ENCODE measurements around the gene LYSET. TPM values are rescaled to one million over a fixed set of nuclear protein-coding genes. Genes with fewer than 3 reads are reported as not detected.
"Not testable (repeated sequence)": the region's sequence is repeated elsewhere in the genome, so short reads cannot be mapped to it uniquely, and the experiment has no call there.

Gene LYSET
- polyA plus RNA-seq, 3 donors = 43.2 to 49.0 (median 44.0) TPM

DNA sequence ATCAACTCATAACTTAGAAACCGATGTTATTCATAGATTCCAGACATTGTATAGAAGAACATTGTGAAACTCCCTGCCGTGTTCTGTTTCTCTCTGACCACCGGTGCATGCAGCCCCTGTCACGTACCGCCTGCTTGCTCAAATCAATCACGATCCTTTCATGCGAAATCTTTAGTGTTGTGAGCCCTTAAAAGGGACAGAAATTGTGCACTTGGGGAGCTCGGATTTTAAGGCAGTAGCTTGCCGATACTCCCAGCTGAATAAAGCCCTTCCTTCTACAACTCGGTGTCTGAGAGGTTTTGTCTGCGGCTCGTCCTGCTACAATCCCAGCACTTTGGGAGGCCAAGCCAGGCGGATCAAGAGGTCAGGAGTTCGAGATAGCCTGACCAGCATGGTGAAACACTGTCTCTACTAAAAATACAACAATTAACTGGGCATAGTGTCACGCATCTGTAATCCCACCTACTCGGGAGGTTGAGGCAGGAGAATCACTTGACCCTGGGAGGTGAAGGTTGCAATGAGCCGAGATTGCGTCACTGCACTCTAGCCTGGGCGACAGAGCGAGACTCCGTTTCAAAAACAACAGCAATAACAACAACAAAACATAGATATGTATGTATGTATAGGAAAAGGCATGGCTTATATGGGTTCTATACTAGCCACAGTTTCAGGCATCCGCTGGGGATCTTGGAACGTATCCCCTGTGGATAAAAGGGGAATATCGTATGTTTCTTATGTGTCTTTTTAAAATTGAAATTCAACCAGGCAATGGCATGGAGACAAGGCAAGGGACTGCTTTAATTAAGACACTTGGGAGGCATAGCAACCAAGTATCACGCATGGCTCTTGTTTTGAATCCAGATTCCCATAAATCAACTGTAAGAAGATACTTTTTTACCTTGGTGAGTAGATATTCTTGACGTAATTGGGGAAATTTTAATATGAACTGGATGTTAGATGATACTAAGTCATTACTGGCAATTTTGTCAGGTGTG, 19.5 kb upstream of the LYSET start:
- DNase-seq (ENCODE audit: low read depth in 3 of 3, low spot score in 2 of 3) = not testable (repeated sequence)

DNA sequence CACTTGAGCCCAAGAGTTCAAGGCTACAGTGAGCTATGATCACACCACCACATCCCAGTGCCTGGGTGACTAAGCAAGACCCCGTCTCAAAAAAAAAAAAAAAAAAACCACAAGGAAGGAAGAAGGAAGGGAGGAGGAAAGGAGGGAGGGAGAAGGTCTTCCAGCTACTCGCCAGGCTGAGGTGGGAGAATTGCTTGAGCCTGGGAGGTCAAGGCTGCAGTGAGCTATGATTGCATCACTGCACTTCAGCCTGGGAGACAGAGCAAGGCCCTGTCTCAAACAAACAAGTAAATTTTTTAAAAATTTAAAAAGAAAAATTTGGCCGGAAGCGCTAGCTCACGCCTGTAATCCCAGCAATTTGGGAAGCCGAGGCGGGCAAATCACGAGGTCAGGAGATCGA, 16.5 kb upstream of the LYSET start:
- DNase-seq (ENCODE audit: low read depth in 3 of 3, low spot score in 2 of 3) = not testable (repeated sequence)

DNA sequence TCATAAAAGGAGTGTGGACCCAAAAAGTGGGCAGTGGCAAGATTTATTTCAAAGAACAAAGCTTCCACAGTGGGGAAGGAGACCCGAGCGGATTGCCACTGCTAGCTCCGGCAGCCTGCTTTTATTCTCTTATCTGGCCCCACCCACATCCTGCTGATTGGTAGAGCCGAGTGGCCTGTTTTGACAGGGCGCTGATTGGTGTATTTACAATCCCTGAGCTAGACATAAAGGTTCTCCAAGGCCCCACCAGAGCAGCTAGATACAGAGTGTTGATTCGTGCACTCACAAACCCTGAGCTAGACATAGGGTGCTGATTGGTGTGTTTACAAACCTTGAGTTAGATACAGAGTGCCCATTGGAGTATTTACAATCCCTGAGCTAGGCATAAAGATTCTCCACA, 15.5 kb upstream of the LYSET start:
- DNase-seq (ENCODE audit: low read depth in 3 of 3, low spot score in 2 of 3) = not testable (repeated sequence)

DNA sequence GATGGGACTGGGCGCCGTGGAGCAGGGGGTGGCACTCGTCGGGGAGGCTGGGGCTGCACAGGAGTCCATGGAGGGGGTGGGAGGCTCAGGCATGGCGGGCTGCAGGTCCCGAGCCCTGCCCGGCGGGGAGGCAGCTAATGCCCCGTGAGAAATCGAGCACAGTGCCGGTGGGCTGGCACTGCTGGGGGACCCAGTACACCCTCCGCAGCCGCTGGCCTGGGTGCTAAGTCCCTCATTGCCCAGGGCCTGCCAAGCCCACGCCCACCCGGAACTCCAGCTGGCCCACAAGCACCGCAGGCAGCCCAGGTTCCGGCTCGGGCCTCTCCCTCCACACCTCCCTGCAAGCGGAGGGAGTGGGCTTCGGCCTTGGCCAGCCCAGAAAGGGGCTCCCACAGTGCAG, 15.0 kb upstream of the LYSET start:
- not testable (repeated sequence) for DNase-seq (ENCODE audit: low read depth in 3 of 3, low spot score in 2 of 3)

DNA sequence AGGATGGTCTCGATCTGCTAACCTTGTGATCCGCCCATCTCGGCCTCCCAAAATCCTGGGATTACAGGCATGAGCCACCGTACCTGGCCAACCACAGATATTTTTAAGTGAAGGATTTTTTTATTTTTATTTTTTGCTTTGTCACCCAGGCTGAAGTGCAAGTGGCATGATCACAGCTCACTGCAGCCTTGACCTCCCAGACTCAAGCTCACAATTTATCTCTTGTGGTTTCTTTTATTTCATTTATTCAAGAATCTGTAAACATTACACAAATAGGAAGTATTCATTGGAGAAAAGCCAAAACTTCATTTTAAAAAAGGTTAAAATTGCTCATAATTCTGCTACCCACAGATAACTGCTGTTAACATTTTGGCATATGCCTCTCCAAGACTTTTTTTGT, 13.7 kb upstream of the LYSET start:
- DNase-seq (ENCODE audit: low read depth in 3 of 3, low spot score in 2 of 3) = no peak

DNA sequence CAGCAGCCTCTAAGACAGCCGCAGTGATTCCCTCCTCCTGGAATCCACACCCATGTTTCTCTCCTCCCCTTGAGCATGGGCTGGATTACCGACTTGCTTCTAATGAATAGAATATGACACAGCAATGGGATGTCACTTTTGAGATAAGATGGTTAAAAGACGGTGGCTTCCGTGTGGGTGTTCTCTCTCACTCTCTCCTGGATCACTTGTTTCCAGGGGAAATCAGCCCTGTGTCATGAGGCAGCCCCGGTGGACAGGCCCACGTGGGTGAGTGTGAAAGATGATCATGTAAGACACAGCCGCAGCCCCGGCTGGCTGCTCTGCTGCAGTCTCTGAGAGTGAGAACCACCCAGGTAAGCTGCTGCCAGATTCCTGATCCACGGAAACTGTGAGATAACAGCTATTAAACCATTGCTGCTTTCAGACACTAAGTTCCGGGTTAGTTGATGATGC, 11.1 kb upstream of the LYSET start:
- no peak for DNase-seq (ENCODE audit: low read depth in 3 of 3, low spot score in 2 of 3)

DNA sequence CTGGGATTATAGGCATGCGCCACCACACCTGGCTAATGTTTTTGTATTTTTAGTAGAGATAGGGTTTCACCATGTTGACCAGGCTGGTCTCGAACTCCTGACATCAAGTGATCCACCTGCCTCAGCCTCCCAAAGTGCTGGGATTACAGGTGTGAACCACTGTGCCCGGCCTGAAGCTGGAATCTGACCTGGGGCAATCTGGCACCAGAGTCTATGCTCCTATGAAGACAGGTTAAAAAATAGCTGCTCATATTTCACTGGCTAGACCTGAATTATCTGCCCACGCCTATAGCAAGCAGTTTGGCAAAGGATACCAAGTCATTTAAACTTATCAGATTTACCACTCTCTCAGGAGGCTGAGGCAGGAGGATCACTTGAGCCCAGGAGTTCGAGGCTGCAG, 10.4 kb upstream of the LYSET start:
- not testable (repeated sequence) for DNase-seq (ENCODE audit: low read depth in 3 of 3, low spot score in 2 of 3)

DNA sequence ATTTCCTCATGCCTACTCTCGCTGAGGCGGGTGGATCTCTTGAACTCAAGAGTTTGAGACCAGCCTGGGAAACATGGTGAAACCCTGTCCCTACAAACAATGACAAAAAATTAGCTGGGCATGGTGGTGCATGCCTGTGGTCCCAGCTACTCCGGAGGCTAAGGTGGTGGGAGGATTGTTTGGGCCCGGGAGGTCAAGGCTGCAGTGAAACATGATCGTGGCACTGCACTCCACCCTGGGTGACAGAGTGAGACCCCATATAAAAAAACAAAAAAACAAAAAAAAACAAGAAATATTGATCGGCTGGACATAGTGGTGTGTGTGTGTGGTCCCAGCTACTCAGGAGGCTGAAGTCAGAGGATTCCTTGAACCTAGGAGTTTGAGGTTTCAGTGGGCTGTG, 9.6 kb upstream of the LYSET start:
- DNase-seq (ENCODE audit: low read depth in 3 of 3, low spot score in 2 of 3) = no peak

DNA sequence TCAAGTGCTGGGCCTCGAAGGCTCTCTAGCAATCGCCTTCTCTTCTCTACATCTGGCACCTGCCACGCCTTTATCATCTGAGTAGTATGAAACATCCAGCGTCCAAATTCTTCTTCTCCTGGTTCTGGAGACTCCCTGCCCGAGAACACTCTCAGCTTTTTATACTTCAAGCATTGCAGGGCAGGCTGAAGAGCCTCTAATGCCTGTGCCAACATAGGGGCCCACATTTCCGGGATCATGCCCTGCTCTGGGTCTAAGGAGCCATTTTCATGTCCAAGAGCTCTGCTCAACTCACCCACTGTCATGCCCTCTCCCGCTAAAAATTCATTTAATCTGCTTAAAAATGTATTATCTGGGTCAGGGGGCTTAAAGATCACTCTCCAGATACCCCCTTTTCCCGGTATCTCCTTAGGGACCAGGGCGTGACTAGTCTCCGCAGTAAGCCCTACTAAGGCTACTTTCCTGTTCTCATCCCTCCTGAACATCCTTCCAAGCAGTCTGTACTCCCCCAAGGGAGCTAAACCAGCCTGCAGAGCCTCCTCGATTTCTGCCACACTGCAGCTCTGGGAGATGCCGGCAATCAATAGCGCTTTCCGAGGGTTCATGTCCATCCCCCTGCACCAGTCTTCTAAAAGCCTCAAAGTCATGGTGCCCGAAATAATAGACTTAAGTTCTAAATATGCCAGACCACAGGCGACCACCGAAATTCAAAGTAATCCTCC, 1.4 kb upstream of the LYSET start:
- no peak for DNase-seq (ENCODE audit: low read depth in 3 of 3, low spot score in 2 of 3)

DNA sequence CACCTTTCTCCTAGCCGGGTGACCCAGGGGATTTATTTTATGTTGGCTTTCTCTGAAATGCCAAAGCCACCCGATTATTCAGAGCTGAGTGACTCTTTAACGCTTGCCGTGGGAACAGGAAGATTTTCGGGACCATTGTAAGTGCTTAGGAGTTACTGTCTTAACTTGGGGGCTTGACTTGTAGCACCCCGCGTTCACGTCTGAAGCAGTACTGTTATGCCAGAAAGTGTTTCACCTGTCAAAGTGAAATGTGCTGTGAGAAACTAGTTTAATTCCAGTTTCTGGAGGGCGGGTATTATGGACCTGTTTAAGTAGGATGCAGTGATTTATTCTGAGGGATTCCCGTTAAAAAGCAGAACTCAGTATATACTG, 218 bp downstream of the LYSET start:
- DNase-seq (ENCODE audit: low read depth in 3 of 3, low spot score in 2 of 3) = peak; percentile 5 to 29 (median 16)

DNA sequence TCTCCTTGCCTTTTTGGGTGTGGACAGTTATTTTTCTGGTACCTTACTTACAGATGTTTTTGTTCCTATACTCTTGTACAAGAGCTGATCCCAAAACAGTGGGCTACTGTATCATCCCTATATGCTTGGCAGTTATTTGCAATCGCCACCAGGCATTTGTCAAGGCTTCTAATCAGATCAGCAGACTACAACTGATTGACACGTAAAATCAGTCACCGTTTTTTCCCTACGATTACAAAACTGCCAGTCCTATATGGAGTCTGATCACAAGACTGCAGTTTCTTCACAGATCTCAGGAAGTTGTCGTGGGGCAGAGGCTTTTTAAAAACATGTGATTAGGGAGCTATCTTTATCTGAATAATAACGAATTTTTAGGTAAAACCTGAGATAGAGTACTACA, 1.3 kb downstream of the LYSET start:
- no peak for DNase-seq (ENCODE audit: low read depth in 3 of 3, low spot score in 2 of 3)

DNA sequence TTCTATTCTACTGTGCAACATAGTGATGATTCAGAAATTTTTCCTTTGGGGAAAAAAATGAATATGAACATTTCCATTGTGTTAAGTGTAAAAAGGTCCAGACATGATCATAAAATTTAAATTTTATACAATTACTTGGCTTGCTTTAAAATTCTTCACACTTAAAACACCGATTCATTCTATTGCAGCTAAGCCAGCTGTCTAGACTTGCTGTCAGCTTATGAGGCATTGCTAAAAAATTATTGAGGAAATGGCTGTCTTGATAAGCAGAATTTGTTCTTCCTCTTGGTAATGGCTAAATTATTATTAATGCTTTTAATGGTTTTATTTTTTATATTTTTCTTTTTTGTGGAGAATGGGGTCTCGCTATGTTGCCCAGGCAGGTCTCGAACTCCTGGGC, 1.8 kb downstream of the LYSET start:
- no peak for DNase-seq (ENCODE audit: low read depth in 3 of 3, low spot score in 2 of 3)

DNA sequence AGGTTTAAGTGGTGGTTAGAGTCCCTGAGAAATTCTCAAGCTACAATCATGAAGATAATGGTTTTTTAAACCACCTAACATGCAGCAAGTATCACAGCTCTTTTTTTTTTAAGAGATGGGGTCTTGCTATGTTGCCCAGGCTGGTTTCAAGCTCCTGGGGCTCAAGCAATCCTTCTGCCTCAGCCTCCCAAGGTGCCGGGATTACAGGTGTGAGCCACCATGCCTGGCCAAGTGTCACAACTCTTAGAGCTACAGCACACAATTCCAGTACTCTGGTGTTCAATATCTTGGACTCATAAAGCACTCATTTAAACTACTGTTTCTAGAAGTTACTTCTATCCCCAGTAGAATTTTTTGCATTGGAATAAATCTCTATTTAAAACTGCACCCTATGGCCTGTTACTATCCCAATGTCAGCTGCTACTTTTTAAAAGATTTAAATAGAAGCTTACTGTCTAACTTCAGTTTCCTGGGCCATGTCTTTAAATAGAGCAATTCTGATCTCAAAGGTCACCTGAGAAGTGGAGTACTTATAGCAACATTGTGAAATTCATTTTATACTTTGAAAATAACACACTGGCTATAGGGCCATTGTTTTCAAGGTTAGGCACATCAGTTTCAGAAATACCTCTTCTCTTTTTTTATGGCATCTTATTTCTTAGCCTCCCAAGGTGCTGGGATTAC, 10.3 kb downstream of the LYSET start:
- DNase-seq (ENCODE audit: low read depth in 3 of 3, low spot score in 2 of 3) = no peak

DNA sequence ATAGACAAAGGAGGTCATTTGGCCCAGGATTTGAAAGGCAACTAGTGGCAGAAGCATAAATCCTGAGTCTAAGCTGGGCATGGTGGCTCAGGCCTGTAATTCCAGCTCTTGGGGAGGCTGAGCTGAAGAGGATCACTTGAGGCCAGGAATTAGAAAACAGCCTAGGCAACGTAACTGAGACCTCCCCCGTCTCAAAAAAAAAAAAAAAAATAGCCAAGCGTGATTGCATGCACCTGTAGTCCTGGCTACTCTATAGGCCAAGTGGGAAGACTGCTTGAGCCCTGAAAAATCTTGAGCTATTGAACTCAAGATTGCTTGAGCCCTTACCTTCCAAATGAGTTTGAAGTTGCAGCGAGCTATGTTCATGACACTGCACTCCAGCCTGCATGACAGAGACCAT, 13.9 kb downstream of the LYSET start:
- DNase-seq (ENCODE audit: low read depth in 3 of 3, low spot score in 2 of 3) = no peak

DNA sequence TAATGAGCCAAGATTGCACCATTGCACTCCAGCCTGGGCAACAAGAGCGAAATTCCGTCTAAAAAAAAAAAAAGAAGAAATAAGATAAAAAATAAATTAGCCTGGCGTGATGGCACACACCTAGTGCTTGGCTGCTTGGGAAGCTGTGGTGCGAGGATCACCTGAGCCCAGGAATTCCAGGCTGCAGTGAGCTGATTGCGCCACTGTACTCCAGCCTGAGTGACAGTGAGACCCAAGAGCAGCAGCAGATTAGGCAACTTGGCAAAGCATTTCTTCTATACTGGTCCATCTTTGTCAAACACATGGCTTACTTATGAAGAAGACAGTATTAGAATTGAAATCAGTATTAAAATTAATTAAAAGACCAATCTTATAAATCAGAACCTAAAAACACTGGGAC, 15.4 kb downstream of the LYSET start:
- no peak for DNase-seq (ENCODE audit: low read depth in 3 of 3, low spot score in 2 of 3)

DNA sequence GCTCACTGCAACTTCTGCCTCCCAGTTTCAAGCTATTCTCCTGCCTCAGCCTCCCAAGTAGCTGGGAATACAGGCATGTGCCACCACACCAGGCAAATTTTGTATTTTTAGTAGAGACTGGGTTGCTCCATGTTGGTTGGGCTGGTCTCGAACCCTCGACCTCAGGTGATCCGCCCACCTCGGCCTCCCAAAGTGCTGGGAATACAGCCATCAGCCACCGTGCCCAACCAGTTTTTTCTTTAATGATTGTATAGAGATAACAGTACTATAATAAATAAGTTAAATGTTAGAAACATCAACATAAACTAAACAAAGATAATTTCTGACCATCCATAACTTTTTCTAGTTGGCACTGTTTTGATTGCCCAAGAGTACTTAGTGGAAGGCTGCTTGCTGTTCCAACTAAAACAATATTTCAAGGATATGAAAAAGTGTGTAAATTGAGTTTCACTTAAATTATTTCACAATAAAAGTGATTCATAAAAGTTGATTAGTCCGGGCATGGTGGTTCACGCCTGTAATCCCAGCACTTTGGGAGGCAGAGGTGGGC, 16.1 kb downstream of the LYSET start:
- DNase-seq (ENCODE audit: low read depth in 3 of 3, low spot score in 2 of 3) = no peak

DNA sequence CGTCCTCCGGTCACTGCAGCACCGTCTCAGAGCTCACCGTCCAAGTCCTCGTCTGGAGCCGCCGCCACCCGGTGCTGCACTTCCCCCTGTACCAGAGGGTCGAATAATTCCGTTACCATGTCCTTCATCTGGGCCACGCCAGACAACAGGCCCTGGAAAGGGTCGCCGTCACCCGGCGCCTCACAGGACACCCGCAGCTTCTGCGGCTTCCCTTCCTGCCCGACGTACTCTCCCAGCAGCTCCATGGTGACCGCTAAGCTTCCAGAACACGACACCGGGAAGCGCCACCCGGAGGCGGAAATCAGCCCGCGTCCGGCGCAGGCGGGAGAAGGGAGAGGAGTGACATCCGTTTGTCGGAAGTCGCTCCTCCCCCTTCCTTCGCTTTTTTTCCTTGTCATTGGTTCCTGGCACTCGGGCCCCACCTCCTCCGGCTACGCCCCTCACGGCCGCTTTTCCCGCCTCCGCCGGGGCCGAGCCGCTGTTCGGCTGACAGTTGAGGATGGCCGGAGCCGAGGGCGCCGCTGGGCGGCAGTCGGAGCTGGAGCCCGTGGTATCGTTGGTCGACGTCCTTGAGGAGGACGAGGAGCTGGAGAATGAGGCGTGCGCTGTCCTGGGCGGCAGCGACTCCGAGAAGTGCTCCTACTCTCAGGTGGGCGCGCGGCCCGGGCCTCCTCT, 21.8 kb downstream of the LYSET start, which contains the start of the genes GON7 and UBR7:
GON7 (minus strand) TSS at position 273 of the 675 bp plus-strand sequence; CDS start at position 245, 28 bp downstream.
UBR7 (plus strand) TSS at position 464 of the 675 bp plus-strand sequence; CDS start at position 500, 36 bp downstream.
- peak; percentile 92 to 98 (median 93) for DNase-seq (ENCODE audit: low read depth in 3 of 3, low spot score in 2 of 3)

DNA sequence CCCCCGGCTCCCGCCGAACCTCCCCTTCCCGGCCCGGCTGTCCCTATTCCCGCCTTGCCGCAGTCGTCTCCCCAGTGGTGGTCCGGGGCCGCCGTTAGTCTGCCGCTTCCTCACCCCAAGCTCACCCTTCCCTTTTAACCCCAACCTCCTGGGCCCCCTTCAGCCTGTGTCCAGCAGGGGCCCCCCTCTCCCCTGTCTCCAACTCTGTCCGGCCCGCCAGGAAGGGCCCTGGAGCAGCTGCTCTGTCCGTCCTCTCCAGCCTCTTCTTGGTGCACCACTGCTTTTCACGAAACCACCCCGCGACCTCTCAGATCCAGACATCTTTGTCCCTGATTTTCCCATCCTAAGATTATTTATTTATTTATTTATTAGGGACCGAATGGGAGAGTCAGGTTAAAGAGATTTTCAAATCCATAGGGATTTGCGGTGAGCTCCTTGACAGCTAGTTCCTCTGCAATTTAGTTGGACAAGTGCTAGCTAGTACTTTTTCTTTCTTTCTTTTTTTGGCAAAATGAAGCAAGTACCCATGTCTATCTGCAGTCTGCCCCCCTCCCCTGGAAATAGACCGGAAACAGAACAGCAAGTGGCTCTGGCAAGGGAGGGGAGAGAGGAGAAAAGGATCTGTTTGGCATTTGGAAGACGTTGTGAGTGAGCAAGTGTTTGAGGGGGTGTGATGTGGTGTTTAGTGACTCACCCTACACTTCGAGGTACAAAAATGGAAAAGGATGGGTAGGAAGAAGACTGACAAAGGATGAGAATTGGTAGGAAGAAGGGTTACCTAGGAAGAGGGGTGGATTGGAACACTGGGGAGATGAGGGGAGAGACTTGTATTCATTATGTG, 22.6 kb downstream of the LYSET start:
- DNase-seq (ENCODE audit: low read depth in 3 of 3, low spot score in 2 of 3) = peak in 2 of 3 donors; percentile 23 to 32

DNA sequence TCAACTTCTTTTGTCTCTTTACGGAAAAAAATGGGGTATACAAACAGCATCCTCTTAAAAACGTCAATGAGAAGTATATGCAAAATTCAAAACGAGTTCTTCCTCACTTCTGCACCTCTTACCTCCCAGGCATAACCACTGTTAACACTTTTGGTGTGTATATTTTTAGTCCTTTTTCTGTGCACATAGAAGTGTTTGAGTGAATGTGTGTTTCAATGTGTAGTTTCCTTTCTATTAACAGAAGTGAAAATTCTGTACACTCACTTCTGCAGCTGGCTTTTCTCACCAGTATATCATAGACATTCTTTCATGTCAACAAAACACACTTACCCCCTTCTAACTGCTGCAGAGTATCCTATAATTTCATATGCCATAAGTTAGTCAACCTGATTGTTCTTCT, 27.3 kb downstream of the LYSET start:
- no peak for DNase-seq (ENCODE audit: low read depth in 3 of 3, low spot score in 2 of 3)
